Vagina (tissue), 2 donors: ENCODE results near the gene NISCH. TPM values are rescaled to one million over a fixed set of nuclear protein-coding genes. Genes with fewer than 3 reads are reported as not detected.

Experiments used
- DNase-seq, 2 donors: peaks; one replicate each; pipeline ENCODE4 v3.0.0-alpha.2; 2017; ENCODE audit errors: extremely low spot score in 2 of 2
- H3K27ac ChIP-seq: fragments of 200-600 bp; sonication (generic); one replicate; pipeline ENCODE4 v1.5.1; 2019
- H3K27me3 ChIP-seq: fragments of 200-600 bp; sonication (generic); one replicate; pipeline ENCODE4 v1.5.1; 2019
- H3K36me3 ChIP-seq, 2 donors: fragments of 200-600 bp; sonication (generic); one replicate each; pipeline ENCODE4 v1.5.1; 2017 to 2019
- H3K4me1 ChIP-seq: fragments of 200-600 bp; sonication (generic); one replicate; pipeline ENCODE4 v1.5.1; 2019
- H3K4me3 ChIP-seq, 2 donors: fragments of 200-600 bp; sonication (generic); 1 replicate in 1 of 2; 2 replicates in 1 of 2; pipeline ENCODE4 v1.5.1; 2016 to 2019
- H3K9me3 ChIP-seq: fragments of 200-600 bp; sonication (generic); one replicate; pipeline ENCODE4 v1.5.1; 2019
- CTCF ChIP-seq, 3 experiments: fragments of 450-650 bp in 2 of 3; fragments of 200-600 bp in 1 of 3; sonication (generic) in 1 of 3; IDR thresholded peaks; one replicate each; pipeline ENCODE4 v1.5.1; 2017 to 2019; ENCODE audit warnings: antibody characterized with exemption in 3 of 3, mild to moderate bottlenecking in 2 of 3, moderate library complexity in 2 of 3
- POLR2A ChIP-seq, 2 donors: fragments of 450-650 bp; IDR thresholded peaks; one replicate each; pipeline ENCODE4 v1.6.1; 2017; ENCODE audit warnings: antibody characterized with exemption in 2 of 2, mild to moderate bottlenecking in 2 of 2, moderate library complexity in 2 of 2
- POLR2AphosphoS5 ChIP-seq, 2 donors: sonication (generic); formaldehyde crosslinking; IDR thresholded peaks; one replicate each; pipeline ENCODE4 v1.9.0; 2017; ENCODE audit warnings: antibody characterized with exemption in 2 of 2, mild to moderate bottlenecking in 2 of 2, low read depth in 1 of 2; ENCODE audit not compliant: insufficient read depth in 1 of 2
- intact Hi-C: fragments of 100-400 bp; cut with DNase I; formaldehyde crosslinking; loops from one replicate; pipeline ENCODE4 v1.15.1; 2023
- total RNA-seq: library from RNA; depleted of rRNA; stranded (reverse); fragments of >200 nt; gene quantifications from one replicate; pipeline ENCODE4 v1.2.3, GENCODE V29; 2016

The NISCH gene
- total RNA-seq, 1 donor from 2014 or later, result 103 TPM

- no peak for DNase-seq
- intact Hi-C loops, result loop anchor here (10.0 kb wide), 1 partner anchor 95 kb away; no protein-coding TSS in a partner anchor
- Histone ChIP-seq H3K4me3 (no peak overlapping the region), H3K4me1 (peaks cover 15% of the 10 kb centered on the region), H3K36me3 (peaks cover 0 to 4% of the 10 kb centered on the region in 2 donors), H3K27ac (no peak overlapping the region), H3K9me3 (no peaks in the 10 kb centered on the region), H3K27me3 (no peaks in the 10 kb centered on the region)
- TF ChIP-seq CTCF (IDR thresholded peaks at IDR 0.05) (no peak), POLR2AphosphoS5 (IDR thresholded peaks at IDR 0.05; ENCODE audit: insufficient read depth in 1 of 2, low read depth in 1 of 2) (no peak), POLR2A (IDR thresholded peaks at IDR 0.05) (no peak)
Observed at GRCh38 chr3:52519445-52520140, 64.2 kb downstream of the NISCH start.

GRCh38 chr3:52520141-52520667 lies 64.8 kb downstream of the NISCH start:
- intact Hi-C loops, result loop anchor here (10.0 kb wide), 1 partner anchor 95 kb away; no protein-coding TSS in a partner anchor
- H3K9me3 ChIP-seq, result no peaks in the 10 kb centered on the region
- no peak overlapping the region for H3K4me3 ChIP-seq
- H3K4me1 ChIP-seq, result peaks cover 21% of the 10 kb centered on the region
- H3K36me3 ChIP-seq, result peaks cover 0 to 5% of the 10 kb centered on the region in 2 donors
- no peak for TF ChIP-seq POLR2AphosphoS5 (IDR thresholded peaks at IDR 0.05; ENCODE audit: insufficient read depth in 1 of 2, low read depth in 1 of 2)
- no peak for TF ChIP-seq POLR2A (IDR thresholded peaks at IDR 0.05)
- TF ChIP-seq CTCF (IDR thresholded peaks at IDR 0.05), result no peak
- H3K27me3 ChIP-seq, result no peaks in the 10 kb centered on the region
- H3K27ac ChIP-seq, result no peak overlapping the region
- no peak for DNase-seq

DNA sequence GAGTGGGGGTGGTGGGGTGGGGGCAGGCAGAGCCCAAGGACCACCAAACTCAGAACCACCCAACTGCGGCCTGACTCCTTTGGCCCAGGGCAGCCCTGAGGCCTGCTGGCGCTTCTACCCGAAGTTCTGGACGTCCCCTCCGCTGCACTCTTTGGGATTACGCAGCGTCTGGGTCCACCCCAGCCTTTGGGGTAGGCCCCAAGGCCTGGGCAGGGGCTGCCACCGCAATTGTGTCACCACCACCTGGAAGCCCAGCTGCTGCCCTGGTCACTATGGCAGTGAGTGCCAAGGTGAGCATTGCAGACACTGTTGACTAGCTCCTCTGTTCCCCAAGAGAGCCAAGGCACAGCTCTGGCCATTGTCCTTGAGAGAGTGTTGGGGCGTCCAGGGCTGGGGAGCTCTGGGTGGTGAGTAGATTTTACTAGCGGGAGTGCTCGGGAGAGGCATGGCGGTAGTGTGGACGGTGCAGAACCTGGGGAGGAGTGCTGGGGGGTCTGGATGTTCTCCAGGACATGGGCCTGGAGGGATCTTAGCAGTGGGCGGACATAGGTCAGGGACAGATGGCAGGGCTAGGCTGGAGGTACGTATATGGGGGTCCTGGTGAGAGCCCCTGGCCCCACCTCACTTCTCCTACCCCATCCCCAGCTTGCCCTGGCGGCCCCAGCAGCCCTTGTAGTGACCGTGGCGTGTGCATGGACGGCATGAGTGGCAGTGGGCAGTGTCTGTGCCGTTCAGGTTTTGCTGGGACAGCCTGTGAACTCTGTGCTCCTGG lies 65.5 kb downstream of the NISCH start:
- Histone ChIP-seq H3K27me3 (no peaks in the 10 kb centered on the region), H3K36me3 (peaks cover 0 to 5% of the 10 kb centered on the region in 2 donors), H3K4me1 (peaks cover 28% of the 10 kb centered on the region), H3K4me3 (no peak overlapping the region), H3K9me3 (no peaks in the 10 kb centered on the region), H3K27ac (no peak overlapping the region)
- intact Hi-C loops, result loop anchor here (10.0 kb wide), 1 partner anchor 96 kb away; no protein-coding TSS in a partner anchor
- no peak for TF ChIP-seq CTCF (IDR thresholded peaks at IDR 0.05)
- TF ChIP-seq POLR2AphosphoS5 (IDR thresholded peaks at IDR 0.05; ENCODE audit: insufficient read depth in 1 of 2, low read depth in 1 of 2), result no peak
- no peak for TF ChIP-seq POLR2A (IDR thresholded peaks at IDR 0.05)
- no peak for DNase-seq

DNA sequence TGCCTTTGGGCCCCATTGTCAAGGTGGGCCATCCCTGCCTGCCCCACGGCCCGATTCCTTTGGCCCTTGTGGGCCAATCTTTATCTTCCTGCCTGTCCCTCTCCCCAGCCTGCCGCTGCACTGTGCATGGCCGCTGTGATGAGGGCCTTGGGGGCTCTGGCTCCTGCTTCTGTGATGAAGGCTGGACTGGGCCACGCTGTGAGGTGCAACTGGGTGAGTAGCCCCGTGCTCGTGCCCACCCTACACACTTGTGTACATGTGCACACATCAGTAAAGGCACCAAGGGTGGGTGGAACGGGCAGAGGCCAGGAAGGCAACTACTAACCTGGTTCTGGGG lies 66.1 kb downstream of the NISCH start:
- Histone ChIP-seq H3K4me1 (peaks cover 34% of the 10 kb centered on the region), H3K36me3 (peaks cover 0 to 5% of the 10 kb centered on the region in 2 donors), H3K27ac (no peak overlapping the region), H3K4me3 (no peak overlapping the region), H3K9me3 (no peaks in the 10 kb centered on the region), H3K27me3 (no peaks in the 10 kb centered on the region)
- no peak for DNase-seq
- no peak for TF ChIP-seq POLR2AphosphoS5 (IDR thresholded peaks at IDR 0.05; ENCODE audit: insufficient read depth in 1 of 2, low read depth in 1 of 2)
- no peak for TF ChIP-seq CTCF (IDR thresholded peaks at IDR 0.05)
- no peak for TF ChIP-seq POLR2A (IDR thresholded peaks at IDR 0.05)
- intact Hi-C loops, result loop anchor here (10.0 kb wide), 1 partner anchor 97 kb away; no protein-coding TSS in a partner anchor
